ENCODE data around the gene CYP26A1.

DNA sequence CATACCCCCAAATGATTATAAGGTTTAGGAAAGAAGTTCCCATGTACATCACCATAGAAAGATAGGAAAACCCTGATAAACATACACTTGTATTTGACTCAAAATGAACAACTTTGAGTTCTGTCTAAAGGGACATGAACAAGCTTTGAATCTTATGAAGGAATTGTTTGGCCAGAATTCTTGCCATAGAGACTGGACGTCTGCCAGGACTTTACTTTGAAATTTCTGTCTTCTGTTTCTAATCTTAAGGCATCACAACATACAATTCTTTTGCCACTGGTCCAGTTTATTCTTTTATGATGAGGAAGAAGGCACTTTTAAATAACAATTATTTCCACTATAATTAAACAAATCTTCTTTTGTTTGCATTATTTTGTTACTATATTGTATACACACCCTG lies 39.3 kb upstream of the CYP26A1 start:
- TF ChIP-seq, protein P1, sequence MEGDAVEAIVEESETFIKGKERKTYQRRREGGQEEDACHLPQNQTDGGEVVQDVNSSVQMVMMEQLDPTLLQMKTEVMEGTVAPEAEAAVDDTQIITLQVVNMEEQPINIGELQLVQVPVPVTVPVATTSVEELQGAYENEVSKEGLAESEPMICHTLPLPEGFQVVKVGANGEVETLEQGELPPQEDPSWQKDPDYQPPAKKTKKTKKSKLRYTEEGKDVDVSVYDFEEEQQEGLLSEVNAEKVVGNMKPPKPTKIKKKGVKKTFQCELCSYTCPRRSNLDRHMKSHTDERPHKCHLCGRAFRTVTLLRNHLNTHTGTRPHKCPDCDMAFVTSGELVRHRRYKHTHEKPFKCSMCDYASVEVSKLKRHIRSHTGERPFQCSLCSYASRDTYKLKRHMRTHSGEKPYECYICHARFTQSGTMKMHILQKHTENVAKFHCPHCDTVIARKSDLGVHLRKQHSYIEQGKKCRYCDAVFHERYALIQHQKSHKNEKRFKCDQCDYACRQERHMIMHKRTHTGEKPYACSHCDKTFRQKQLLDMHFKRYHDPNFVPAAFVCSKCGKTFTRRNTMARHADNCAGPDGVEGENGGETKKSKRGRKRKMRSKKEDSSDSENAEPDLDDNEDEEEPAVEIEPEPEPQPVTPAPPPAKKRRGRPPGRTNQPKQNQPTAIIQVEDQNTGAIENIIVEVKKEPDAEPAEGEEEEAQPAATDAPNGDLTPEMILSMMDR (IDR thresholded peaks at IDR 0.05), result no peak
- no peak for TF ChIP-seq POLR2A (IDR thresholded peaks at IDR 0.05)
